OCI-LY3 (cell line): ENCODE results near the gene LDAH.
"Not testable (repeated sequence)": the region's sequence is repeated elsewhere in the genome, so short reads cannot be mapped to it uniquely, and the experiment has no call there.

Experiments used
- H2AFZ ChIP-seq: fragments of 200-600, 300-600 bp; shearing (Covaris generic); 2 replicates; pipeline ENCODE4 v1.6.0; 2014; ENCODE audit warnings: antibody characterized with exemption, low read depth, low read length
- H3K27ac ChIP-seq: fragments of 200-600, 300-600 bp; sonication (generic); 2 replicates; pipeline ENCODE4 v1.5.1; 2014; ENCODE audit warnings: mild to moderate bottlenecking, low read length, moderate library complexity, mixed read lengths
- H3K27me3 ChIP-seq: fragments of 200-600, 300-600 bp; sonication (generic); 2 replicates; pipeline ENCODE4 v1.6.1; 2014; ENCODE audit warnings: low read depth, low read length, mixed read lengths
- H3K36me3 ChIP-seq: fragments of 200-600, 300-600 bp; sonication (generic); replicated peaks from 2 replicates; pipeline ENCODE3; 2014; ENCODE audit warnings: low read depth, low read length, mixed read lengths
- H3K4me1 ChIP-seq: fragments of 300-600, 200-600 bp; sonication (generic); 2 replicates; pipeline ENCODE4 v1.6.1; 2014; ENCODE audit warnings: low read length, mixed read lengths
- H3K4me2 ChIP-seq: fragments of 200-600, 300-600 bp; sonication (generic); 2 replicates; pipeline ENCODE4 v1.6.1; 2014; ENCODE audit warnings: low read length, mixed read lengths
- H3K4me3 ChIP-seq: fragments of 300-600, 200-600 bp; sonication (generic); 2 replicates; pipeline ENCODE4 v1.5.1; 2014; ENCODE audit warnings: antibody characterized with exemption, mild to moderate bottlenecking, low read length, moderate library complexity
- H3K79me2 ChIP-seq: fragments of 300-600, 200-600 bp; shearing (Covaris generic); 2 replicates; pipeline ENCODE4 v1.6.1; 2014; ENCODE audit warnings: mild to moderate bottlenecking, low read length, mixed read lengths
- H3K9ac ChIP-seq: fragments of 300-600, 200-600 bp; shearing (Covaris generic); 2 replicates; pipeline ENCODE4 v1.6.0; 2014; ENCODE audit warnings: mild to moderate bottlenecking, low read length, moderate library complexity
- H3K9me3 ChIP-seq: fragments of 200-600, 300-600 bp; shearing (Covaris generic); 2 replicates; pipeline ENCODE4 v1.6.1; 2014; ENCODE audit warnings: low read length, mixed read lengths; ENCODE audit not compliant: insufficient read depth
- H4K20me1 ChIP-seq: fragments of 200-600, 300-600 bp; sonication (generic); 2 replicates; pipeline ENCODE4 v1.6.1; 2016; ENCODE audit warnings: low read length, mixed read lengths; ENCODE audit not compliant: insufficient read depth
- CTCF ChIP-seq: fragments of 200-600, 300-600 bp; sonication (generic); IDR thresholded peaks from 2 replicates; pipeline ENCODE4 v1.5.1; 2014; ENCODE audit warnings: antibody characterized with exemption, low read length, low read depth
- EZH2phosphoT487 ChIP-seq: fragments of 200-600 bp; shearing (Covaris generic); IDR thresholded peaks from 2 replicates; pipeline ENCODE4 v1.6.1; 2018; ENCODE audit warnings: antibody characterized with exemption, mixed run types, low read depth

LDAH gene

GRCh38 chr2:20797096-20797495 lies 25.8 kb downstream of the LDAH start:
- no peak overlapping the region for H3K9ac ChIP-seq
- TF ChIP-seq CTCF (no peak), EZH2phosphoT487 (no peak)
- no peak overlapping the region for H3K4me3 ChIP-seq
- H3K79me2 ChIP-seq: peaks cover 16% of the 10 kb centered on the region
- peaks cover 17% of the 10 kb centered on the region for H3K4me1 ChIP-seq
- H3K36me3 ChIP-seq: peaks cover 21% of the 10 kb centered on the region
- no peak overlapping the region for H2AFZ ChIP-seq
- no peak overlapping the region for H3K27ac ChIP-seq
- H3K9me3 ChIP-seq: peaks cover 9% of the 10 kb centered on the region; the same call in 1 of the 2 replicates
- peaks cover 5% of the 10 kb centered on the region; the same call in 1 of the 2 replicates for H4K20me1 ChIP-seq
- H3K27me3 ChIP-seq: no peaks in the 10 kb centered on the region
- H3K4me2 ChIP-seq: no peak overlapping the region; the same call in 1 of the 2 replicates

- H3K9me3 ChIP-seq: peaks cover 9% of the 10 kb centered on the region; the same call in 1 of the 2 replicates
- TF ChIP-seq CTCF: no peak
- no peak for TF ChIP-seq EZH2phosphoT487
- no peak overlapping the region for H3K9ac ChIP-seq
- H4K20me1 ChIP-seq: peaks cover 5% of the 10 kb centered on the region; the same call in 1 of the 2 replicates
- no peak overlapping the region for H3K27ac ChIP-seq
- H3K4me3 ChIP-seq: no peak overlapping the region
- H3K4me2 ChIP-seq: peak overlapping the region; percentile 25; the same call in 1 of the 2 replicates
- H3K36me3 ChIP-seq: peaks cover 21% of the 10 kb centered on the region
- peaks cover 17% of the 10 kb centered on the region for H3K4me1 ChIP-seq
- H3K27me3 ChIP-seq: no peaks in the 10 kb centered on the region
- peaks cover 16% of the 10 kb centered on the region for H3K79me2 ChIP-seq
- no peak overlapping the region for H2AFZ ChIP-seq
Measured at GRCh38 chr2:20796374-20796791, 26.5 kb downstream of the LDAH start.

GRCh38 chr2:20793944-20794343 lies 29.0 kb downstream of the LDAH start:
- not testable (repeated sequence) for H3K9ac ChIP-seq, H3K9me3 ChIP-seq, H2AFZ ChIP-seq, H3K27ac ChIP-seq, H3K27me3 ChIP-seq, H3K4me2 ChIP-seq, H4K20me1 ChIP-seq, H3K4me3 ChIP-seq
- Histone ChIP-seq H3K36me3 (peaks cover 21% of the 10 kb centered on the region), H3K4me1 (peaks cover 17% of the 10 kb centered on the region), H3K79me2 (peaks cover 16% of the 10 kb centered on the region)

- Histone ChIP-seq H3K9me3 (no peaks in the 10 kb centered on the region), H3K4me1 (no peaks in the 10 kb centered on the region), H3K4me2 (no peak overlapping the region), H3K27ac (no peak overlapping the region), H3K9ac (no peak overlapping the region), H4K20me1 (0 out of 2 replicates have a peak, but pooled peaks cover 5% of the 10 kb centered on the region), H3K36me3 (peaks cover 6% of the 10 kb centered on the region), H2AFZ (no peak overlapping the region), H3K79me2 (no peaks in the 10 kb centered on the region), H3K27me3 (no peaks in the 10 kb centered on the region), H3K4me3 (no peak overlapping the region)
- TF ChIP-seq CTCF (peak; percentile 84), EZH2phosphoT487 (no peak)
Measured at GRCh38 chr2:20781656-20782265, 41.1 kb downstream of the LDAH start.
